ENCODE measurements around the gene YY1AP1.
"Not testable (repeated sequence)": the region's sequence is repeated elsewhere in the genome, so short reads cannot be mapped to it uniquely, and the experiment has no call there.

YY1AP1 gene

DNA sequence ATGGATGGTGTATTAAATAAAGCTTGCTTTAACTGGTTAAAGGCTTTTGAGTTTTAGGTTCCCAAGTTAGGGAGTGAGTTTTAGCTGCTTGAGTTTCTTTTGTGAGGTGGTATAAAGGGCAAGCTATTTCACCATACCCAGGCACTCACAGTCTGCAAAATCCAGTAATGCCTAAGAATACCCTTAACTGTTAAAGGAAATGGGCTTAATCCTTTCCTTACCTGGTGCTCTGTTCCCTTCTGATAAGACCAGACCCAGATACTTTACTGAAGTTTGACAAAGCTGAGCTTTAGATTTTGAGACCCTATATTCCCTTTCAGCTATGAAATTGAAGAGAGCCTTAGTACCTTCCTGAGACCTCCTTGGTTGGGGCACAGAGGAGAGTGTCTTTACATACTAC lies 48.2 kb downstream of the YY1AP1 start:
- no peak overlapping the region for H3K4me3 ChIP-seq (replicated peaks in 1 of 2; ENCODE audit: low read depth in 2 of 2, low read length in 2 of 2)
- TF ChIP-seq, protein P1, sequence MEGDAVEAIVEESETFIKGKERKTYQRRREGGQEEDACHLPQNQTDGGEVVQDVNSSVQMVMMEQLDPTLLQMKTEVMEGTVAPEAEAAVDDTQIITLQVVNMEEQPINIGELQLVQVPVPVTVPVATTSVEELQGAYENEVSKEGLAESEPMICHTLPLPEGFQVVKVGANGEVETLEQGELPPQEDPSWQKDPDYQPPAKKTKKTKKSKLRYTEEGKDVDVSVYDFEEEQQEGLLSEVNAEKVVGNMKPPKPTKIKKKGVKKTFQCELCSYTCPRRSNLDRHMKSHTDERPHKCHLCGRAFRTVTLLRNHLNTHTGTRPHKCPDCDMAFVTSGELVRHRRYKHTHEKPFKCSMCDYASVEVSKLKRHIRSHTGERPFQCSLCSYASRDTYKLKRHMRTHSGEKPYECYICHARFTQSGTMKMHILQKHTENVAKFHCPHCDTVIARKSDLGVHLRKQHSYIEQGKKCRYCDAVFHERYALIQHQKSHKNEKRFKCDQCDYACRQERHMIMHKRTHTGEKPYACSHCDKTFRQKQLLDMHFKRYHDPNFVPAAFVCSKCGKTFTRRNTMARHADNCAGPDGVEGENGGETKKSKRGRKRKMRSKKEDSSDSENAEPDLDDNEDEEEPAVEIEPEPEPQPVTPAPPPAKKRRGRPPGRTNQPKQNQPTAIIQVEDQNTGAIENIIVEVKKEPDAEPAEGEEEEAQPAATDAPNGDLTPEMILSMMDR (IDR thresholded peaks at IDR 0.05; ENCODE audit: low read depth, low read length) = no peak
- DNase-seq (ENCODE audit: low read depth in 2 of 2) = no peak

GRCh38 chr1:155636397-155637153 lies 52.0 kb downstream of the YY1AP1 start:
- H3K4me3 ChIP-seq (replicated peaks in 1 of 2; ENCODE audit: low read depth in 2 of 2, low read length in 2 of 2) = no peak overlapping the region
- DNase-seq (ENCODE audit: low read depth in 2 of 2) = no peak
- TF ChIP-seq, protein P1 (IDR thresholded peaks at IDR 0.05; ENCODE audit: low read depth, low read length) = no peak

DNA sequence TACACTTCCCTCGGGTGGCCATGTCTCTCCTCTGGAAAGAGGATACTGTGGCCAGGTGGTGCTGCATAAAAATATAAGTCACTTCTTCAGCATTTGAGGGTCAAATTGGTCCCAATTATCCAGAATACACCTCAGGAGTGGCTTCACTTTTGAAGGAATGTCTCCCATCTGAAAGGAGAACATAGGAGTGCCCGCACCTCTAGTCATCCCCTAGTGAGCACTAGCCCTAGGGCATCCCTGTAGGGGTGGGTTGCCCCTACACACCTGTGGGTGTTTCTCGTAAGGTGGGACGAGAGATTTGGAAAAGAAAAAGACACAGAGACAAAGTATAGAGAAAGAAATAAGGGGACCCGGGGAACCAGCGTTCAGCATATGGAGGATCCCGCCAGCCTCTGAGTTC lies 62.1 kb downstream of the YY1AP1 start:
- DNase-seq (ENCODE audit: low read depth in 2 of 2) = not testable (repeated sequence)

GRCh38 chr1:155623357-155623756 lies 65.2 kb downstream of the YY1AP1 start:
- TF ChIP-seq, protein P1 (IDR thresholded peaks at IDR 0.05; ENCODE audit: low read depth, low read length) = no peak
- DNase-seq (ENCODE audit: low read depth in 2 of 2) = no peak
- H3K4me3 ChIP-seq (replicated peaks in 1 of 2; ENCODE audit: low read depth in 2 of 2, low read length in 2 of 2) = no peak overlapping the region

More for the DNA sequence above, 62.1 kb downstream of the YY1AP1 start:
- not testable (repeated sequence) for H3K4me3 ChIP-seq (replicated peaks in 1 of 2; ENCODE audit: low read depth in 2 of 2, low read length in 2 of 2)

DNA sequence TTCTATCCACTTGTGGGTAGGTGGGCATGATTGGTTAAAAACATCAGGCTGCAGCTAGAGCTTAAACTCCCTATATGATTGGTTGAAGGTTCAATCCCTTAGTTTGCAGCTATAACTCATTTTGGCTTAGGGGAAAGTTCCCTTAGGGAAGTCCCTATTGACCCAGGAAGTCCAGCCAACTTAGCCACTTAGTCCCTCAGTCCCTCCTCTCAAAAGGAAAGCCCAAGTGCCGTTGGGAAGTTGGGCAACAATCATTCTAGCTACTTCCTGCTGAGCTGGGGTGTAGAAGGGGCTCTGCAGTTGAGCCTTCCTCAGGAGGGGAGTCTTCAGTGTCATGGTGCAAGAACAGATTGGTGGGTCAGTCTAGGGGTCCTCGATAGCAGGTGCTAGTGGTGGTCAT lies 66.4 kb downstream of the YY1AP1 start:
- DNase-seq (ENCODE audit: low read depth in 2 of 2) = no peak
- TF ChIP-seq, protein P1 (IDR thresholded peaks at IDR 0.05; ENCODE audit: low read depth, low read length) = no peak
- H3K4me3 ChIP-seq (replicated peaks in 1 of 2; ENCODE audit: low read depth in 2 of 2, low read length in 2 of 2) = no peak overlapping the region

DNA sequence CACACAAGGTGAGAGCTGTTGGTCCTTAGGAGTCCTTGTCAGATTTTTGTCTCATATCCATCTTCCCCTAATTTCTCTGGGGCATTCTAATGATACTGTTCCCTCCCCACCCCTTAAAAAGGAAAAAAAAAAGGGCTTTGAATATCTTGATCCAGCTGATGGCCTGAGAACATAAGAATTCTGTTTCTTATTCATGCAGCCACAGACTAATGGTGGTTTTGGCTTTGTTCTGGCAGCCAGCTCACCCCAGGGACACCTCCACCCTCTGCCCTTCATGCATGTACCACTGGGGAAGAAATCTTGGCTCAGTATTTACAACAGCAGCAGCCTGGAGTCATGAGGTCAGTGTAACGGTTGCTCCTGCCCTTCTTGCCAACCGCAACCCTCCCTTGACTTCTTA lies 75.3 kb downstream of the YY1AP1 start:
- not testable (repeated sequence) for DNase-seq (ENCODE audit: low read depth in 2 of 2); H3K4me3 ChIP-seq (replicated peaks in 1 of 2; ENCODE audit: low read depth in 2 of 2, low read length in 2 of 2)

- not testable (repeated sequence) for DNase-seq (ENCODE audit: low read depth in 2 of 2)
- H3K4me3 ChIP-seq (replicated peaks in 1 of 2; ENCODE audit: low read depth in 2 of 2, low read length in 2 of 2) = peak overlapping the region; percentile 38 to 64
Observed at GRCh38 chr1:155610257-155610647, 78.3 kb downstream of the YY1AP1 start.

DNA sequence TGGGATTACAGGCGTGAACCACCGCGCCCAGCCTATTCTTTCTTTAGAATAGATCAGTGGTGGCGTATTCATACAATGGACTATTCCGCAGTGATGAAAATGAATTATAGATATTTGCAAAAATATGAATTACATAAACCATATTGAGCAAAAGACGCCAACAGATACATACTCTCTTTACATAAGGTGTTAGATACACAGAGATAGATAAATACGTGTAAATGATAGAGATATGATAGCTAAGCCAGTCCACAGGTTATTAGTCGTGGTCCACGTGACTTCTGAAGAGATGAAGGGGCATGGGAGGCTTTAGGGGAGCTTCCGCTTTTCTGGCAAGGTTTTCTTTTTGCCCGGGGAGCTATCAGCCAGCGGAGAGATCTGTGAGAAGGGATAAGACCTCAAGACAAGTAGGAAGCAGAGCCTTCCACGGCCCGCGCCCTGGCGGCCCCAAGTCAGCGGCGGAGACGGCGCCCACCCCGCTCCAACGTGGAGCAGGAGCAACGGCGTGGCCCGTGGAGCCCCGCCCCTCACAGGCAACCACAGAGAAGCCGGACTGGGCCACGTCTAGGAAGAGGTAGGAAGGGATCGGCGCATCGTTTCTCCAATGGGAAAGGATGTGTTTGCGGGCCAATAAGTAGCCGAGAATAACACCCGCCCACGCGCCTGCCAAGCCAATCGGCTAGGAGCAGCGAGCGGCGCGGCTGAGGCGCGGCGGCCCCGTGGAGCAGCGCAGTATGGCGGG lies 78.9 kb downstream of the YY1AP1 start, which contains the start of gene MSTO1:
MSTO1 (plus strand) TSS at position 704 of the 742 bp plus-strand sequence; CDS start at position 735, 31 bp downstream.
- TF ChIP-seq, protein P1 (IDR thresholded peaks at IDR 0.05; ENCODE audit: low read depth, low read length) = no peak
- DNase-seq (ENCODE audit: low read depth in 2 of 2) = peak; percentile 98
- peak within 1 kb of the TSS; percentile 59 to 64 for H3K4me3 ChIP-seq (replicated peaks in 1 of 2; ENCODE audit: low read depth in 2 of 2, low read length in 2 of 2)

Data from cardiac fibroblast (primary cell).